ENCODE data around the gene GUSB. TPM values are rescaled to one million over a fixed set of nuclear protein-coding genes. Genes with fewer than 3 reads are reported as not detected.

The GUSB gene
- total RNA-seq (ENCODE audit: low replicate concordance): 20.5 and 28.4 TPM in 2 replicates

DNA sequence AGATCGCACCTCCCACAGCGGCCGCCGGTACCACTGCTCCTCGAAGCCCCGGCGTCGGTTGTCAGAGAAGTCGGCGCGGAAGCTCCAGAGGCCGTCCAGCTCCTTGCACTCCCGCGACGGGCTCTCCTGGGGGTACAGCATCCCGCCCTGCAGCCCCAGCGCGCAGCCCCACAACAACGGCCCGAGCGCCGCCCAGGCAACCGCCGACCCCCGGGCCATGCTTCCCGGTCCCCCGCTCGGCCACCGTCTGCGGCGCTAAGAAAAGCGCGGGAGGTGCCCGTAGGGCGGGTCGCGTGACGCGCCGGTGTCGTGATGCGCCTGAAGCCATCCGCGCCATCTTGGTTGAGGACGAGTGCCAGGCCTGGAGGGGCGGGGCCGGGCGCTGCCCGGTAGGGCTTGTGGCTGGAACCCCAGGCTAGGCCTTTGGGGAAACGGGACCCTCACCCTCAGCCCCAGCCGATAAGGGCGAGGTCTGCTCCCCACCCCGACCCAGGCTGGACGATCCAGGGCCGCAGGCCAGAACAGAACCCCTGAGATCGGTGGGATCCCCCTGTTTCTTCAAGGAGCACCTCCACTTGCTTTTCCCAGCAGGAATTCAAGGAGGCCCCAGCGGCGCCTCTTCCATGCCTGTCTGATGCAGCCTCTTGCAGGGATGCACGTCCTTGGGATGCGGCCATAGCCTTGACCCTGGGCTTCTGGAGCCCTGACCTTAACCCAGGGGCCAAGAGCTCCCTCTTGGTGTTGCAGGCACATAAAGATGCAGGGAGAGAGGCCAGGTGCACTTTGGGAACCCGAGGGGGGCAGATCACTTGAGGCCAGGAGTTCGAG, at the start of gene GUSB:
GUSB (minus strand) TSS at position 249 of the 828 bp plus-strand sequence; CDS start at position 219, 30 bp downstream.

Other genes with a start within 250 kb of the GUSB start
- gene VKORC1L1, start 109.1 kb downstream of the GUSB start, total RNA-seq (ENCODE audit: low replicate concordance): 7.0 and 10.1 TPM in 2 replicates
- gene ASL, start 93.6 kb upstream of the GUSB start, total RNA-seq (ENCODE audit: low replicate concordance): 35.6 and 61.6 TPM in 2 replicates
- gene CRCP, start 132.6 kb upstream of the GUSB start, total RNA-seq (ENCODE audit: low replicate concordance): 28.0 and 37.6 TPM in 2 replicates
- gene TPST1, start 223.1 kb upstream of the GUSB start, total RNA-seq (ENCODE audit: low replicate concordance): 113 and 189 TPM in 2 replicates

All from smooth muscle cell of the coronary artery (primary cell).